Lower leg skin (tissue), 3 donors: Measurements from ENCODE around the gene NACC2.

Experiments used
- POLR2A ChIP-seq, 2 donors: fragments of 450-650 bp; IDR thresholded peaks; one replicate each; pipeline ENCODE4 v1.6.1; 2016 to 2017; ENCODE audit warnings: antibody characterized with exemption in 2 of 2, mild to moderate bottlenecking in 1 of 2, moderate library complexity in 1 of 2
- TF ChIP-seq, protein P1 (sequence below), 3 donors: fragments of 450-650 bp; IDR thresholded peaks; one replicate each; pipeline ENCODE4 v1.5.1; 2016; ENCODE audit warnings: antibody characterized with exemption in 3 of 3, mild to moderate bottlenecking in 3 of 3, moderate library complexity in 2 of 3

DNA sequence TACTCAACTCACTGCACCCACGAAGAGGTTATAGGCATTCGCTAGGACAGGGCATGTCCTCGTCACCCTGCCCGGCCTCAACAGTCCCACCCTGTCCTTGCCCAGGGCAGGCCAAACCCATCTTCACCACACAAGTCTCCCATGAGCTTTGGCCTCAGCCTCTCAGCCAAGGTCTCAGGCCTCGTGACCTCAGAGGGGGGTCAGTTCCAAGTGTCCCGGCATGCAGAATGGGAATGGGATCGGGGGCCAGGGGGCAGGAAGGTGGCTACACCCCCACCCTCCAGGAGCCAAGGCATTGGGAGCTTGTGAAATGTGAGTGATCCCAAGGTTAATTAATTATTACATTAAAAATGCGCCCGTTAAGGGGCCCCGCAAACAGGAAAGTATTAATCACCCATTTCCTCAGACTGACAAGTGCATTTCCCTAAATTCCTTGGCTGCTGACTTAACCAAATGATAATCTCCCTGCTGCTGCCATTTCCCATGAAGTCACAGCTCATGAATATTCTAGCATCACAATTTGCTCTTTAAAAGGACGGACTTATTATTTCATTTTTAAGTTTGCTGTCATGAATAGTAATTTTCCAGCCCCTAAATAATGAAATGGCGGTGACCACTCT, 125.9 kb downstream of the NACC2 start:
- TF ChIP-seq, protein P1, sequence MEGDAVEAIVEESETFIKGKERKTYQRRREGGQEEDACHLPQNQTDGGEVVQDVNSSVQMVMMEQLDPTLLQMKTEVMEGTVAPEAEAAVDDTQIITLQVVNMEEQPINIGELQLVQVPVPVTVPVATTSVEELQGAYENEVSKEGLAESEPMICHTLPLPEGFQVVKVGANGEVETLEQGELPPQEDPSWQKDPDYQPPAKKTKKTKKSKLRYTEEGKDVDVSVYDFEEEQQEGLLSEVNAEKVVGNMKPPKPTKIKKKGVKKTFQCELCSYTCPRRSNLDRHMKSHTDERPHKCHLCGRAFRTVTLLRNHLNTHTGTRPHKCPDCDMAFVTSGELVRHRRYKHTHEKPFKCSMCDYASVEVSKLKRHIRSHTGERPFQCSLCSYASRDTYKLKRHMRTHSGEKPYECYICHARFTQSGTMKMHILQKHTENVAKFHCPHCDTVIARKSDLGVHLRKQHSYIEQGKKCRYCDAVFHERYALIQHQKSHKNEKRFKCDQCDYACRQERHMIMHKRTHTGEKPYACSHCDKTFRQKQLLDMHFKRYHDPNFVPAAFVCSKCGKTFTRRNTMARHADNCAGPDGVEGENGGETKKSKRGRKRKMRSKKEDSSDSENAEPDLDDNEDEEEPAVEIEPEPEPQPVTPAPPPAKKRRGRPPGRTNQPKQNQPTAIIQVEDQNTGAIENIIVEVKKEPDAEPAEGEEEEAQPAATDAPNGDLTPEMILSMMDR (IDR thresholded peaks at IDR 0.05), result no peak
- TF ChIP-seq POLR2A (IDR thresholded peaks at IDR 0.05), result no peak
